HG03039 (cell line): Measurements from ENCODE around the gene ABHD5.

Experiments used
- ATAC-seq: cut with Tn5 transposase; IDR thresholded peaks from one replicate; pipeline ENCODE4 v1.9.1; 2021; ENCODE audit warnings: mild to moderate bottlenecking, moderate library complexity; ENCODE audit not compliant: unreplicated experiment

Gene ABHD5

GRCh38 chr3:43709022-43709421 is 18.3 kb downstream of the ABHD5 start:
- no peak for ATAC-seq

GRCh38 chr3:43710607-43711006 is 19.9 kb downstream of the ABHD5 start:
- no peak for ATAC-seq

- ATAC-seq = no peak
These were observed 27.6 kb downstream of the ABHD5 start for GRCh38 chr3:43718296-43718695.

GRCh38 chr3:43723121-43723734 is 32.5 kb downstream of the ABHD5 start:
- ATAC-seq = no peak

- ATAC-seq = no peak
These were observed 35.8 kb downstream of the ABHD5 start for GRCh38 chr3:43726521-43726920.

- no peak for ATAC-seq
These were observed 37.2 kb downstream of the ABHD5 start for GRCh38 chr3:43727930-43728329.

- no peak for ATAC-seq
These were observed 37.7 kb downstream of the ABHD5 start for GRCh38 chr3:43728476-43728875.

GRCh38 chr3:43728947-43729346 is 38.2 kb downstream of the ABHD5 start:
- no peak for ATAC-seq

- ATAC-seq = no peak
These were observed 39.1 kb downstream of the ABHD5 start for GRCh38 chr3:43729707-43730414.

GRCh38 chr3:43732747-43733425 is 42.1 kb downstream of the ABHD5 start:
- ATAC-seq = no peak

GRCh38 chr3:43733459-43734384 is 43.0 kb downstream of the ABHD5 start:
- no peak for ATAC-seq

GRCh38 chr3:43734685-43735084 is 43.9 kb downstream of the ABHD5 start:
- no peak for ATAC-seq

GRCh38 chr3:43735618-43736017 is 44.9 kb downstream of the ABHD5 start:
- no peak for ATAC-seq

- no peak for ATAC-seq
These were observed 46.1 kb downstream of the ABHD5 start for GRCh38 chr3:43736558-43737440.

- ATAC-seq = no peak
These were observed 47.6 kb downstream of the ABHD5 start for GRCh38 chr3:43738305-43738704.

GRCh38 chr3:43742920-43743319 is 52.2 kb downstream of the ABHD5 start:
- ATAC-seq = no peak

GRCh38 chr3:43747641-43748040 is 56.9 kb downstream of the ABHD5 start:
- ATAC-seq = no peak

- no peak for ATAC-seq
These were observed 57.4 kb downstream of the ABHD5 start for GRCh38 chr3:43748179-43748578.

- ATAC-seq = no peak
These were observed 57.9 kb downstream of the ABHD5 start for GRCh38 chr3:43748645-43749044.

- ATAC-seq = no peak
These were observed 62.2 kb downstream of the ABHD5 start for GRCh38 chr3:43752905-43753304.
